Measurements from ENCODE around the gene NELL1. TPM values are rescaled to one million over a fixed set of nuclear protein-coding genes. Genes with fewer than 3 reads are reported as not detected.

NELL1 gene
- total and polyA plus RNA-seq, 2 experiments from 2014 or later, result 8.9 to 20.1 TPM

DNA sequence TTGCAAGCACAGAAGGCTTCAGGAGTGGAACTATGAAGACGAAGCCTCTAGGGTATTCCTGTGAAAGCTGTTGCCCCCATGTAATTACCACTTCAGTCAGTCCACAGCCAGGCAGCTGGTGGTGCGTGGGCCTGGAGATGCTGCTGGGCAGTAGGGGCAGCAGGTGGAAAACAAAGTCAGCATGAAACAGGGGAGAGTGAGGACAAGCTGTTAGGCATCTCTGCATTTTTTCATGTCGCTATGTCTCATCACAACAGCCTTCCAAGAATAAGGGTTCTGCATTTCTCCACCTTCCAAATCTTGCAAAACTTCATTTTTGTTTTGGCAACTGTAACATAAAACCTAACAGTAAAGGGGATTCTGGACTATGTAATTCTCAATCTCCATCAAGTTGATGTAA, 757.5 kb downstream of the NELL1 start:
- no peak overlapping the region for H2AFZ ChIP-seq
- no peaks in the 10 kb centered on the region for H4K20me1 ChIP-seq (ENCODE audit: insufficient read depth, poor library complexity, severe bottlenecking)
- no peaks in the 10 kb centered on the region for H3K4me1 ChIP-seq (ENCODE audit: insufficient read depth)
- WGBS (ENCODE audit: low lambda C conversion rate, missing lambda C conversion rate), result 80% methylated on average over 3 of the region's 3 CpGs
- no peaks in the 10 kb centered on the region for H3K9me2 ChIP-seq (replicated peaks; ENCODE audit: insufficient read depth)
- no peaks in the 10 kb centered on the region for H3K27me3 ChIP-seq
- no peak for DNase-seq (ENCODE audit: low spot score)
- H3K27ac ChIP-seq, result no peak overlapping the region
- no peaks in the 10 kb centered on the region for H3K79me2 ChIP-seq
- no peaks in the 10 kb centered on the region for H3K36me3 ChIP-seq (replicated peaks; ENCODE audit: insufficient read depth, low read depth)
- H3K4me3 ChIP-seq, result no peak overlapping the region
- no peaks in the 10 kb centered on the region for H3K9me3 ChIP-seq (ENCODE audit: low read depth)
- no peak overlapping the region for H3K4me2 ChIP-seq
- TF ChIP-seq, protein P1, sequence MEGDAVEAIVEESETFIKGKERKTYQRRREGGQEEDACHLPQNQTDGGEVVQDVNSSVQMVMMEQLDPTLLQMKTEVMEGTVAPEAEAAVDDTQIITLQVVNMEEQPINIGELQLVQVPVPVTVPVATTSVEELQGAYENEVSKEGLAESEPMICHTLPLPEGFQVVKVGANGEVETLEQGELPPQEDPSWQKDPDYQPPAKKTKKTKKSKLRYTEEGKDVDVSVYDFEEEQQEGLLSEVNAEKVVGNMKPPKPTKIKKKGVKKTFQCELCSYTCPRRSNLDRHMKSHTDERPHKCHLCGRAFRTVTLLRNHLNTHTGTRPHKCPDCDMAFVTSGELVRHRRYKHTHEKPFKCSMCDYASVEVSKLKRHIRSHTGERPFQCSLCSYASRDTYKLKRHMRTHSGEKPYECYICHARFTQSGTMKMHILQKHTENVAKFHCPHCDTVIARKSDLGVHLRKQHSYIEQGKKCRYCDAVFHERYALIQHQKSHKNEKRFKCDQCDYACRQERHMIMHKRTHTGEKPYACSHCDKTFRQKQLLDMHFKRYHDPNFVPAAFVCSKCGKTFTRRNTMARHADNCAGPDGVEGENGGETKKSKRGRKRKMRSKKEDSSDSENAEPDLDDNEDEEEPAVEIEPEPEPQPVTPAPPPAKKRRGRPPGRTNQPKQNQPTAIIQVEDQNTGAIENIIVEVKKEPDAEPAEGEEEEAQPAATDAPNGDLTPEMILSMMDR (IDR thresholded peaks at IDR 0.05; ENCODE audit: poor library complexity), result no peak
- TF ChIP-seq EZH2 (IDR thresholded peaks at IDR 0.05; ENCODE audit: borderline replicate concordance) (no peak), EZH2phosphoT487 (IDR thresholded peaks at IDR 0.05; ENCODE audit: low read depth, severe bottlenecking, unreplicated experiment) (no peak)

DNA sequence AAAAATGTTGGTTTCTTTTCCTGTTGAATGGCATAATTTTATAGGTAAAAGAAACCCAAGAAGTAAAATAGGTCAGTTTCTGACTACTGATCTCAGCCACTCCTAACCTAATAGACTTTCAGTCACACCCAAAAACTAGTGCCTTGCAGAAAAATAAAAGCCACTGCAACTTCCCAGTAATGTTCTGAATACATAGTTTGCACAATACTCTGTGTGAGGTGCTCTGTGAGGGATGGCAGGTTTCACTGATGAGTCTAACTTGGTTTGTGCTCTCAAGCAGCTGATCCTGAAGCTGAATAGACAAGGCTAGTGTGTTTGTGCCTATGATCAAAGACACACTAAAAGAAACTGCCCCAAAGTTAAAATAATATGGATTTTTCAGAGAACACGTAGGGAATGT, 758.3 kb downstream of the NELL1 start:
- no peak for DNase-seq (ENCODE audit: low spot score)
- WGBS (ENCODE audit: low lambda C conversion rate, missing lambda C conversion rate), result 78% methylated on average over 1 of the region's 1 CpG
- H3K9me2 ChIP-seq (replicated peaks; ENCODE audit: insufficient read depth), result no peaks in the 10 kb centered on the region

DNA sequence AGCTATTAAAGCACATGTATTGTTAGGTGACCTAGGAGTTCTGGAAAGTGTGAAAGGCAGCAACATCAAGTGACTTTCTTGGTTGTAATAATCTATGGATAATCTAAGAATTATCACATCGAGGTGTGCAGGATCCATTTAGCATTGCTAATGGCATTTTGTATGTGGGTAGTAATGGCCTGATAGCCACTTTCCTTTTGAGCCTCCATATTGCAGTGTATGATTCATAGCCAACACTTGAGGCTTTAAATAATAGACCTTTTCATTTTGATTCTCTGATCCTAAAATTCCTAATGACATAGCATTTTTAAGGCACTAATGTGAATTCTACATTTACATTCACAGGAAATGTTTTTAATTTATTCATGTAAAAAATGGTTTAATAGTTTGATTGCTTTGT, 759.4 kb downstream of the NELL1 start:
- Histone ChIP-seq H3K36me3 (replicated peaks; ENCODE audit: insufficient read depth, low read depth) (no peaks in the 10 kb centered on the region), H3K27me3 (no peaks in the 10 kb centered on the region), H3K27ac (no peak overlapping the region), H3K4me2 (no peak overlapping the region), H3K4me1 (ENCODE audit: insufficient read depth) (no peaks in the 10 kb centered on the region), H3K9me3 (ENCODE audit: low read depth) (no peaks in the 10 kb centered on the region), H2AFZ (no peak overlapping the region), H3K9me2 (replicated peaks; ENCODE audit: insufficient read depth) (no peaks in the 10 kb centered on the region), H4K20me1 (ENCODE audit: insufficient read depth, poor library complexity, severe bottlenecking) (no peaks in the 10 kb centered on the region), H3K4me3 (no peak overlapping the region), H3K79me2 (no peaks in the 10 kb centered on the region)
- 81% methylated on average over 1 of the region's 1 CpG for WGBS (ENCODE audit: low lambda C conversion rate, missing lambda C conversion rate)
- DNase-seq (ENCODE audit: low spot score), result no peak
- TF ChIP-seq EZH2phosphoT487 (IDR thresholded peaks at IDR 0.05; ENCODE audit: low read depth, severe bottlenecking, unreplicated experiment), result no peak
- TF ChIP-seq EZH2 (IDR thresholded peaks at IDR 0.05; ENCODE audit: borderline replicate concordance), result no peak
- TF ChIP-seq, protein P1 (IDR thresholded peaks at IDR 0.05; ENCODE audit: poor library complexity), result no peak

More for the DNA sequence above, 758.3 kb downstream of the NELL1 start:
- Histone ChIP-seq H3K36me3 (replicated peaks; ENCODE audit: insufficient read depth, low read depth) (no peaks in the 10 kb centered on the region), H2AFZ (no peak overlapping the region), H3K4me1 (ENCODE audit: insufficient read depth) (no peaks in the 10 kb centered on the region), H3K4me2 (no peak overlapping the region), H3K79me2 (no peaks in the 10 kb centered on the region), H4K20me1 (ENCODE audit: insufficient read depth, poor library complexity, severe bottlenecking) (no peaks in the 10 kb centered on the region), H3K4me3 (no peak overlapping the region), H3K9me3 (ENCODE audit: low read depth) (no peaks in the 10 kb centered on the region), H3K27me3 (no peaks in the 10 kb centered on the region), H3K27ac (no peak overlapping the region)
- TF ChIP-seq, protein P1 (IDR thresholded peaks at IDR 0.05; ENCODE audit: poor library complexity), result no peak
- TF ChIP-seq EZH2 (IDR thresholded peaks at IDR 0.05; ENCODE audit: borderline replicate concordance) (no peak), EZH2phosphoT487 (IDR thresholded peaks at IDR 0.05; ENCODE audit: low read depth, severe bottlenecking, unreplicated experiment) (no peak)

DNA sequence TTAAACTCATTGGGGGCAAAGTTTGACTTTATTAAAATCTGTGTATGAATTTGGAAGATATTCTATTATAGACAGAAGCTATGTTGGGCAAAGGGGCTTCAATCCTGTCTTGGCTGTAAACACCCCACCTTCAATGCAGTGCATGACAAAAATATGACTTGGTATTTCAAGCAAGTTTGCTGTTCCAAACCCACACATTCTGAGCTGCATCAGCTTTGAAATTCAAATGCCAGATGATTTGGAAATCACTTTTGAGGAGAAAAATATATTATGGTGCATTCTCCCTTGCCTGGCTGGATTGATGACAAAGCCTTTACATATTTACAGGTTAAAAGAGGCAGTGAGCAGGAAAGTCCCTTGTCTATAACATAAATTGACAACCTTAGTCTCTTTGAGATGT, 760.0 kb downstream of the NELL1 start:
- TF ChIP-seq EZH2 (IDR thresholded peaks at IDR 0.05; ENCODE audit: borderline replicate concordance) (no peak), EZH2phosphoT487 (IDR thresholded peaks at IDR 0.05; ENCODE audit: low read depth, severe bottlenecking, unreplicated experiment) (no peak)
- TF ChIP-seq, protein P1 (IDR thresholded peaks at IDR 0.05; ENCODE audit: poor library complexity), result no peak
- no peaks in the 10 kb centered on the region for H3K4me1 ChIP-seq (ENCODE audit: insufficient read depth)
- no peak overlapping the region for H3K27ac ChIP-seq
- no peaks in the 10 kb centered on the region for H4K20me1 ChIP-seq (ENCODE audit: insufficient read depth, poor library complexity, severe bottlenecking)
- no peak for DNase-seq (ENCODE audit: low spot score)
- no peaks in the 10 kb centered on the region for H3K9me2 ChIP-seq (replicated peaks; ENCODE audit: insufficient read depth)
- no peaks in the 10 kb centered on the region for H3K79me2 ChIP-seq
- no peaks in the 10 kb centered on the region for H3K36me3 ChIP-seq (replicated peaks; ENCODE audit: insufficient read depth, low read depth)
- no peak overlapping the region for H3K4me2 ChIP-seq
- no peak overlapping the region for H2AFZ ChIP-seq
- no peaks in the 10 kb centered on the region for H3K27me3 ChIP-seq
- no peaks in the 10 kb centered on the region for H3K9me3 ChIP-seq (ENCODE audit: low read depth)
- no peak overlapping the region for H3K4me3 ChIP-seq

Measured in hepatocyte (in vitro differentiated cells).